Measurements from ENCODE around the gene APEH. TPM values are rescaled to one million over a fixed set of nuclear protein-coding genes. Genes with fewer than 3 reads are reported as not detected.

The APEH gene
- total and polyA plus RNA-seq, 10 of the 15 experiments (the other 5 are each of a cell fraction or from before 2014, with no cell fraction given), result 74.4 to 214 (median 131) TPM

GRCh38 chr3:49626101-49626581 lies 48.0 kb upstream of the APEH start:
- intact Hi-C loops (cut with micrococcal nuclease; ENCODE audit: unreplicated experiment), result no loop called here
- DNase-seq (ENCODE audit: low read depth, low spot score) (no peak), FAIRE-seq (no peak), ATAC-seq (no peak)
- no peak overlapping the region for H3K4me3 ChIP-seq
- TF ChIP-seq IRF5 (IDR thresholded peaks at IDR 0.05; ENCODE audit: borderline replicate concordance) (no peak), MTA3 (IDR thresholded peaks at IDR 0.05; ENCODE audit: borderline replicate concordance, low read length) (no peak), ZNF687 (IDR thresholded peaks at IDR 0.05) (no peak), POLR2A (IDR thresholded peaks at IDR 0.05; ENCODE audit: low read depth, low read length) (no peak)
- SMC1A ChIA-PET (ENCODE audit: uncharacterized antibody, unreplicated experiment), result no interaction called here
- no peaks in the 10 kb centered on the region; a peak in 1 of 4 replicates for H3K27me3 ChIP-seq (replicated peaks in 1 of 2; ENCODE audit: control insufficient read depth in 2 of 2, insufficient read depth in 2 of 2, low read length in 1 of 2)
- in situ Hi-C loops (cut with MboI), result no loop called here
- no peaks in the 10 kb centered on the region for H3K9me3 ChIP-seq (replicated peaks; ENCODE audit: control insufficient read depth, insufficient read depth, low read length)
- CTCF ChIA-PET, result interaction anchor here (0.6 kb wide), 1 partner anchor 45 kb away, joined by 3 read pairs; no protein-coding TSS in a partner anchor
- H4K20me1 ChIP-seq (ENCODE audit: control insufficient read depth, insufficient read depth), result no peaks in the 10 kb centered on the region
- no peaks in the 10 kb centered on the region for H3K36me3 ChIP-seq (ENCODE audit: control insufficient read depth in 2 of 2, insufficient read depth in 2 of 2, low read length in 1 of 2)
- no peak overlapping the region for H3K4me2 ChIP-seq (ENCODE audit: control insufficient read depth, insufficient read depth)
- WGBS (ENCODE audit: insufficient coverage, insufficient replicate concordance, low lambda C conversion rate, missing lambda C conversion rate), result 7% methylated on average over 8 of the region's 8 CpGs
- POLR2A ChIA-PET, result no interaction called here
- H3K4me1 ChIP-seq (ENCODE audit: control insufficient read depth, insufficient read depth, low read length), result no peaks in the 10 kb centered on the region
- no peak overlapping the region for H3K9ac ChIP-seq (ENCODE audit: control insufficient read depth, insufficient read depth, low read length)
- no peak overlapping the region for H3K27ac ChIP-seq (ENCODE audit: control insufficient read depth, insufficient read depth)
- BruUV-seq (replicated peaks), result no TSS peak
- no peaks in the 10 kb centered on the region for H3K79me2 ChIP-seq (ENCODE audit: control insufficient read depth, insufficient read depth, low read length)
- RAD21 ChIA-PET (ENCODE audit: unreplicated experiment), result no interaction called here
- no peak overlapping the region for H2AFZ ChIP-seq (ENCODE audit: control insufficient read depth, low read depth, low read length)

All from GM12878 (cell line).